Effector memory CD4-positive, alpha-beta T cell (primary cell): Measurements from ENCODE around the gene WWC1.

ENCODE experiments used
- DNase-seq, 3 donors: peaks; one replicate each; pipeline ENCODE4 v3.0.0-alpha.2; 2020
- H3K27ac ChIP-seq: 2 replicates; pipeline ENCODE4 v1.7.0; 2013; ENCODE audit warnings: mild to moderate bottlenecking, low read length, moderate library complexity; ENCODE audit not compliant: insufficient read depth, poor library complexity, severe bottlenecking
- H3K27me3 ChIP-seq: replicated peaks from 2 replicates; pipeline ENCODE4 v1.7.0; 2013; ENCODE audit warnings: mild to moderate bottlenecking, low read length; ENCODE audit not compliant: insufficient read depth, control insufficient read depth, poor library complexity, severe bottlenecking
- H3K36me3 ChIP-seq: 2 replicates; pipeline ENCODE4 v1.7.0; 2013; ENCODE audit warnings: mild to moderate bottlenecking, low read length, moderate library complexity; ENCODE audit not compliant: control insufficient read depth, insufficient read depth
- H3K4me1 ChIP-seq: 2 replicates; pipeline ENCODE4 v1.7.0; 2013; ENCODE audit warnings: low read length, mild to moderate bottlenecking; ENCODE audit not compliant: control insufficient read depth, insufficient read depth, poor library complexity, severe bottlenecking
- H3K4me3 ChIP-seq: 2 replicates; pipeline ENCODE4 v1.7.0; 2013; ENCODE audit warnings: low read length, low read depth, mild to moderate bottlenecking; ENCODE audit not compliant: insufficient read depth, poor library complexity, severe bottlenecking
- H3K9me3 ChIP-seq: 2 replicates; pipeline ENCODE4 v1.7.0; 2013; ENCODE audit warnings: mild to moderate bottlenecking, low read length, moderate library complexity; ENCODE audit not compliant: control insufficient read depth

The WWC1 gene

DNA sequence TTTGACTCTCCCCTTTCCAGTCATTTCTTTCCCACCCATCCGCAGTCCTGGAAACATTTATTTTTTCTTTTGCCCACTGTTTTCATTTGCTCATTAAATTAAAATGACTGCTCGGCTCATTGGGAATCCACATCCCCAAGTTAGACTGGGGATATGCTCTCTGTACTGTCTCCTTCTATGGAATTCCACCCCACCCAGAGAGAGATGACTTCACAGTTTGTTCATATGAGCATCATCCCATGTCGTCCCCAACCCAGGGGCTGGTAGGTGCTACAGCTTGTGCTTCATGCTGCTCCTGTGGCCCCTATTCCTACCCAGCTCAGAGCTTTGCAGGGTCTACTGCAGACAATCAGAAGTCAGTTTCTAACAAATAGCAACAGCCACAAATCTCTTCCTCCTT is 178.4 kb downstream of the WWC1 start:
- Histone ChIP-seq H3K4me3 (no peak overlapping the region), H3K27ac (no peak overlapping the region), H3K27me3 (no peaks in the 10 kb centered on the region), H3K36me3 (no peaks in the 10 kb centered on the region), H3K9me3 (no peaks in the 10 kb centered on the region), H3K4me1 (no peaks in the 10 kb centered on the region)
- DNase-seq = no peak

GRCh38 chr5:168471785-168472184 is 180.3 kb downstream of the WWC1 start:
- no peak for DNase-seq
- no peaks in the 10 kb centered on the region for H3K4me1 ChIP-seq
- no peaks in the 10 kb centered on the region for H3K36me3 ChIP-seq
- no peaks in the 10 kb centered on the region for H3K9me3 ChIP-seq
- H3K4me3 ChIP-seq = no peak overlapping the region
- H3K27me3 ChIP-seq = no peaks in the 10 kb centered on the region
- no peak overlapping the region for H3K27ac ChIP-seq

- no peaks in the 10 kb centered on the region for H3K9me3 ChIP-seq
- no peaks in the 10 kb centered on the region for H3K27me3 ChIP-seq
- no peak overlapping the region for H3K4me3 ChIP-seq
- DNase-seq = no peak
- no peaks in the 10 kb centered on the region for H3K36me3 ChIP-seq
- no peaks in the 10 kb centered on the region for H3K4me1 ChIP-seq
- H3K27ac ChIP-seq = no peak overlapping the region
Observed at GRCh38 chr5:168472329-168472728, 180.9 kb downstream of the WWC1 start.

DNA sequence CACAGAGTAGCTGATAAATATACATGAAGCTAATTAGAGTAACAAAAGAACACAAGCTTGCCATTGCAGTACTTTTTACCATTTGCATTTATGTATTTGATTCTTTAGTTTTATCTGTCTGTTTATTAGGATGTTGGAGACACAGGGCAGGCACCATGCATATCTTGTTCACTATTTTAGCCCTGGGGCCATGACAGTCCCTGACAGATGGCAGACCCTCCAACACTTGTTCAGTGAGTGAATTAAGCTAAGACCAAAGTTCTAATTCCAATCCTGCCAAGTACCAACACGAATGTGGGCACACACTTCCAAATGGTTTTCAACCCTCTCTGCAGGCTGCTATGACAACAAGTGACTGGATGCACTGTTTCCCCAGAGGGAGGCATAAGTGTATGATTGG is 182.9 kb downstream of the WWC1 start:
- no peak for DNase-seq
- H3K4me1 ChIP-seq = no peaks in the 10 kb centered on the region
- H3K36me3 ChIP-seq = no peaks in the 10 kb centered on the region

DNA sequence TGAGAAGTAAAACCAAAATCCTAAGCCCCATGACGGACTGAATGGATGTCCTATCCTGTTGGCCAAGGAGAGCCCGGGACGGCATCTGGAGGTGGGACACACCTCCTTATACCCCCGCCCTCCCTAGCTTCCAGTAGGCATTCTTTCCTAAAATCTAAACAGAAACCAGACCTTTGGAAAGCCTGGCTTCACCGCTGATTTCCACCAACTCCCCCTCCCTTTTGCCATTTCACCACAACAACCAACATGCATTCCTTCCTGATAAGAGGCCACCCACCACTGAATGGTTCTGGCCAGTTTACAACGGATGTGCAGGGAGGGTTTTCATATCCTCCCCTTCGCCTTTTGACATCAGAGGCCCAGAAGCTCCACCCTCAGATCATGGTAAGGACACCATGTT is 185.6 kb downstream of the WWC1 start:
- Histone ChIP-seq H3K27ac (no peak overlapping the region), H3K36me3 (no peaks in the 10 kb centered on the region), H3K4me1 (no peaks in the 10 kb centered on the region), H3K9me3 (no peaks in the 10 kb centered on the region), H3K27me3 (no peaks in the 10 kb centered on the region), H3K4me3 (no peak overlapping the region)
- DNase-seq = no peak

More for the DNA sequence above, 182.9 kb downstream of the WWC1 start:
- Histone ChIP-seq H3K9me3 (no peaks in the 10 kb centered on the region), H3K4me3 (no peak overlapping the region), H3K27ac (no peak overlapping the region), H3K27me3 (no peaks in the 10 kb centered on the region)

- Histone ChIP-seq H3K27ac (no peak overlapping the region), H3K9me3 (no peaks in the 10 kb centered on the region), H3K4me3 (no peak overlapping the region), H3K27me3 (no peaks in the 10 kb centered on the region), H3K36me3 (no peaks in the 10 kb centered on the region), H3K4me1 (no peaks in the 10 kb centered on the region)
- no peak for DNase-seq
Observed at GRCh38 chr5:168479166-168479565, 187.7 kb downstream of the WWC1 start.

- no peaks in the 10 kb centered on the region for H3K27me3 ChIP-seq
- no peak overlapping the region for H3K27ac ChIP-seq
- H3K36me3 ChIP-seq = no peaks in the 10 kb centered on the region
- no peaks in the 10 kb centered on the region for H3K4me1 ChIP-seq
- H3K9me3 ChIP-seq = no peaks in the 10 kb centered on the region
- no peak overlapping the region for H3K4me3 ChIP-seq
- DNase-seq = no peak
Observed at GRCh38 chr5:168480601-168481000, 189.2 kb downstream of the WWC1 start.

DNA sequence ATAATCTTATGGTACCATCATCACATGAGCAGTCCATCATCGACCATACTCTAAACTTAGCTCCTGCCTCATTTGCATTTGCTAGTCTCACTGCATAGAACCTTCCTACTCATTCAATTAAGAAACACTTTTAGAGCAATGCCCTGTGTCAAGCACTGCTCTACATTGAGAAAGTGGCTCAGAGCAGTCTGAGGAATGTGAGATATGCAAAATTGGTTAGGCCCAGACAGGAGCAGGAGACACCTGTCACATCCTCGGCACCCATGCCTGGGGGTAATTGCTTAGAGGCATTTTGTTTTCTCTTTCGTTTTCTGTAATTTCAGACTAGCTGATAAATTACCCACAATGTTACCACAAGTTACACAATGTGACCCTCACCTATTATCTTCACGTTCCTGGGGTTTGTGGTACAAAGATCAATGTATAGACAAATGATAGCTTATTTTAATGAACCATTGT is 189.9 kb downstream of the WWC1 start:
- Histone ChIP-seq H3K27ac (no peak overlapping the region), H3K27me3 (no peaks in the 10 kb centered on the region)
- DNase-seq = no peak

DNA sequence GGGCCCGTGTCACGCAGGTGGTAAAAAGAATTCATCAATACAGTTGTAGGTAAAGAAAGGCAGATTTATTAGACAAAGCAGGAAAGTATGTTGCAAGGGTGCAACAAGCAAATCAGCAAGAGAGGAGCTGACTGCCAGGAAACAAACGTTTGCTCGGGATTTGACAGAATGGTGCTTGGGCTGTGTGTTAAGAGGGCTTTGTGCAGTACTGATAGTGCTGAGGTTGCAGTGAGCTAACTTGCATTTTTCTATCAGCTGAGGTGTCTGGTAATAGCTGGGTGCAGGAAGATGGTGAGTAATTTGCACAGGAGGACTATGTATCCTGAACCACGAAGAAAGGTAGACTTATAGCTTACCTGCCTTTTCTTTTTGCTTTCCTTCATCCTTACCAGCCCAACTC is 190.9 kb downstream of the WWC1 start:
- Histone ChIP-seq H3K36me3 (no peaks in the 10 kb centered on the region), H3K9me3 (no peaks in the 10 kb centered on the region), H3K4me3 (no peak overlapping the region), H3K27me3 (no peaks in the 10 kb centered on the region), H3K27ac (no peak overlapping the region), H3K4me1 (peaks cover 4% of the 10 kb centered on the region)
- no peak for DNase-seq

More for the DNA sequence above, 189.9 kb downstream of the WWC1 start:
- Histone ChIP-seq H3K36me3 (no peaks in the 10 kb centered on the region), H3K4me1 (peaks cover 4% of the 10 kb centered on the region), H3K4me3 (no peak overlapping the region), H3K9me3 (no peaks in the 10 kb centered on the region)

DNA sequence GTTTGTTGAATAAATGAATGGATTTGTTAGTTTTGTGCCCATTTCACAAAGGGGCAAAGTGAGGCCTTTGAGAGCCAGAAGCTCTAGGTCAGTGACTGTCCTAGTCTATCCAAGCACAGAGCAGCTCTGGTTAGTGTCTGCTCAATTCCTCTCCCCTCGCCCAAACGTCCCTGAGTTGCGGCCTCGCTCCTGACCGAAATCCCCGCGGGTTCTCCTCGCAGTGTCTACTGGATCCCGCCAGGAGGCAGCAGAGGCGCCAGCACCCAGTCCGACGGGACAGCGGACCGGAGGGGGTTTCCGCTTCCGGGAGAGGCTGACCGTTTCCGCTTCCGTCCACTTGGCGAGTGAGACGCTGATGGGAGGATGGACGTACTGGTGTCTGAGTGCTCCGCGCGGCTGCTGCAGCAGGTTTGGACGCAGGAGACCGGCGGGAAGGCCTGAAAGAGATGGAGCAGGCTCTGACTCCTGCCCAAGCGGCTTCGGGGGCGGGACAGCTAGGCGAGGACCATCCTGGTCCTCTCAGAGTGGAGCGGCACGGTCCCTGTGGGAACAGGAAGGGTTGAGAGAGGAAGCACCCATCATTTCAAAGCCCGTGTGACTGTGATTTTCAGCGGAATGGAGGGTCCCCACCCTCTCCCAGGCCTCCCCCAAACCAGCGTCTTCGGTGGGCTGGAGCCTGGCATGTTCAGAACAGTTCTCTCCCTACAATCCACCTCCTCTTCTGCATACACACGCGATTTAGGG is 194.9 kb downstream of the WWC1 start, which contains the start of gene RARS1:
Gene RARS1 (plus strand): TSS at position 336 of the 744 bp plus-strand sequence. CDS start 28 bp downstream, at position 364.
- DNase-seq = peak; percentile 68 to 85 (median 82)
- Histone ChIP-seq H3K4me3 (peak within 1 kb of the TSS; percentile 94), H3K36me3 (peaks cover 17% of the 10 kb centered on the region), H3K27me3 (no peaks in the 10 kb centered on the region), H3K9me3 (no peaks in the 10 kb centered on the region), H3K4me1 (peaks cover 4% of the 10 kb centered on the region), H3K27ac (peak within 1 kb of the TSS; percentile 71)
